Left lung (tissue), 10 donors: Measurements from ENCODE around the gene KCNT1. TPM values are rescaled to one million over a fixed set of nuclear protein-coding genes. Genes with fewer than 3 reads are reported as not detected.

Source experiments
- ATAC-seq: fragments of 200-7000 bp; cut with Tn5 transposase; one replicate; pipeline ENCODE4 v1.9.1; 2020; ENCODE audit warnings: moderate library complexity
- DNase-seq, 4 donors: peaks; one replicate each; pipeline ENCODE4 v3.0.0-alpha.2; 2013 to 2020
- H3K27ac ChIP-seq, 2 donors: fragments of 200-600 bp; sonication (generic) in 1 of 2; one replicate each; pipeline versions ENCODE4 v1.5.0 to v1.8.0; 2020 to 2021
- H3K27me3 ChIP-seq, 2 donors: fragments of 200-600 bp; sonication (generic) in 1 of 2; one replicate each; pipeline versions ENCODE4 v1.5.0 to v1.8.0; 2020 to 2021
- H3K36me3 ChIP-seq, 2 donors: fragments of 200-600 bp; sonication (generic) in 1 of 2; one replicate each; pipeline versions ENCODE4 v1.5.0 to v1.8.0; 2020 to 2021
- H3K4me1 ChIP-seq, 2 donors: fragments of 200-600 bp; one replicate each; pipeline ENCODE4 v1.8.0; 2021
- H3K4me3 ChIP-seq, 2 donors: fragments of 200-600 bp; sonication (generic) in 1 of 2; one replicate each; pipeline versions ENCODE4 v1.5.0 to v1.8.0; 2020 to 2021; ENCODE audit warnings: mild to moderate bottlenecking in 1 of 2
- H3K9me3 ChIP-seq, 2 donors: fragments of 200-600 bp; sonication (generic) in 1 of 2; one replicate each; pipeline versions ENCODE4 v1.5.0 to v1.8.0; 2020 to 2021
- CTCF ChIP-seq, 2 donors: fragments of 200-600 bp; sonication (generic) in 1 of 2; IDR thresholded peaks; one replicate each; pipeline versions ENCODE4 v1.5.0 to v1.8.0; 2021; ENCODE audit warnings: antibody characterized with exemption in 2 of 2
- intact Hi-C, 2 donors: fragments of 100-400 bp; cut with DNase I; formaldehyde crosslinking; loops; one replicate each; pipeline versions ENCODE4 v1.11.2 to v1.14.2; 2022
- polyA plus RNA-seq, 6 donors: library from polyadenylated mRNA; unstranded; fragments of 120-200 nt; gene quantifications; one replicate each; pipeline ENCODE4 v1.2.1, GENCODE V29; 2013; ENCODE audit not compliant: insufficient read length in 6 of 6
- total RNA-seq, 2 donors: library from RNA; stranded (reverse); fragmentation: NEBNext Ultra II Directional; extraction: Animal tissue kit (Norgen Biotek cat#: 25700); gene quantifications; one replicate each; pipeline ENCODE4 v1.2.1, GENCODE V29; 2021
- donor health status: DM: no; HTN: yes; CAD: no.
- donor health status: DM: no; HTN: no; CAD: no.

KCNT1 gene
- total and polyA plus RNA-seq, 8 donors = 0.26 to 0.89 (median 0.41) TPM

- H3K27ac ChIP-seq = no peak overlapping the region
- no peaks in the 10 kb centered on the region for H3K9me3 ChIP-seq
- DNase-seq = peak in 1 of 4 donors; percentile 65
- H3K4me1 ChIP-seq = no peaks in the 10 kb centered on the region
- intact Hi-C loops = no loop called here
- ATAC-seq = no peak
- H3K36me3 ChIP-seq = no peaks in the 10 kb centered on the region
- no peak overlapping the region for H3K4me3 ChIP-seq
- no peak for TF ChIP-seq CTCF (IDR thresholded peaks at IDR 0.05)
- peaks cover 0 to 38% of the 10 kb centered on the region in 2 donors for H3K27me3 ChIP-seq
These were observed 92.4 kb downstream of the KCNT1 start for GRCh38 chr9:135794361-135794885.

- H3K4me3 ChIP-seq = no peak overlapping the region
- H3K27me3 ChIP-seq = peaks cover 0 to 28% of the 10 kb centered on the region in 2 donors
- TF ChIP-seq CTCF (IDR thresholded peaks at IDR 0.05) = no peak
- intact Hi-C loops = no loop called here
- H3K4me1 ChIP-seq = no peaks in the 10 kb centered on the region
- DNase-seq (no peak), ATAC-seq (no peak)
- no peaks in the 10 kb centered on the region for H3K36me3 ChIP-seq
- H3K27ac ChIP-seq = no peak overlapping the region
- no peaks in the 10 kb centered on the region for H3K9me3 ChIP-seq
These were observed 93.4 kb downstream of the KCNT1 start for GRCh38 chr9:135795391-135795790.

GRCh38 chr9:135796784-135797485, 95.0 kb downstream of the KCNT1 start:
- Histone ChIP-seq H3K9me3 (no peaks in the 10 kb centered on the region), H3K4me1 (no peaks in the 10 kb centered on the region), H3K27me3 (peaks cover 0 to 17% of the 10 kb centered on the region in 2 donors), H3K27ac (no peak overlapping the region), H3K4me3 (no peak overlapping the region), H3K36me3 (no peaks in the 10 kb centered on the region)
- intact Hi-C loops = no loop called here
- no peak for TF ChIP-seq CTCF (IDR thresholded peaks at IDR 0.05)
- ATAC-seq = no peak
- DNase-seq = peak in 1 of 4 donors; percentile 72

- H3K27me3 ChIP-seq = peaks cover 0 to 15% of the 10 kb centered on the region in 2 donors
- DNase-seq (peak in 2 of 4 donors; percentile 32 to 83), ATAC-seq (peak; percentile 60)
- intact Hi-C loops = no loop called here
- no peaks in the 10 kb centered on the region for H3K9me3 ChIP-seq
- TF ChIP-seq CTCF (IDR thresholded peaks at IDR 0.05) = peak; percentile 25 to 44
- H3K4me3 ChIP-seq = no peak overlapping the region
- no peak overlapping the region for H3K27ac ChIP-seq
- H3K36me3 ChIP-seq = no peaks in the 10 kb centered on the region
- no peaks in the 10 kb centered on the region for H3K4me1 ChIP-seq
These were observed 95.7 kb downstream of the KCNT1 start for GRCh38 chr9:135797507-135798262.

- Histone ChIP-seq H3K9me3 (no peaks in the 10 kb centered on the region), H3K4me1 (no peaks in the 10 kb centered on the region), H3K27me3 (peaks cover 0 to 15% of the 10 kb centered on the region in 2 donors), H3K36me3 (no peaks in the 10 kb centered on the region), H3K4me3 (no peak overlapping the region), H3K27ac (no peak overlapping the region)
- ATAC-seq (no peak), DNase-seq (peak in 1 of 4 donors; percentile 68)
- TF ChIP-seq CTCF (IDR thresholded peaks at IDR 0.05) = no peak
- intact Hi-C loops = no loop called here
These were observed 96.2 kb downstream of the KCNT1 start for GRCh38 chr9:135798263-135798585.
